Myocyte (in vitro differentiated cells): ENCODE measurements around the gene BRD3OS. TPM values are rescaled to one million over a fixed set of nuclear protein-coding genes. Genes with fewer than 3 reads are reported as not detected.
"Not testable (repeated sequence)": the region's sequence is repeated elsewhere in the genome, so short reads cannot be mapped to it uniquely, and the experiment has no call there.

ENCODE experiments used
- DNase-seq: peaks from one replicate; pipeline ENCODE4 v3.0.0-alpha.2; 2012; ENCODE audit warnings: low read depth
- total RNA-seq: library from RNA; depleted of rRNA; stranded (reverse); fragments of >200 nt; gene quantifications from 2 replicates; pipeline ENCODE4 v1.2.3, GENCODE V29; 2014

The BRD3OS gene
- total RNA-seq, 1 donor from 2014 or later: 13.4 TPM

DNA sequence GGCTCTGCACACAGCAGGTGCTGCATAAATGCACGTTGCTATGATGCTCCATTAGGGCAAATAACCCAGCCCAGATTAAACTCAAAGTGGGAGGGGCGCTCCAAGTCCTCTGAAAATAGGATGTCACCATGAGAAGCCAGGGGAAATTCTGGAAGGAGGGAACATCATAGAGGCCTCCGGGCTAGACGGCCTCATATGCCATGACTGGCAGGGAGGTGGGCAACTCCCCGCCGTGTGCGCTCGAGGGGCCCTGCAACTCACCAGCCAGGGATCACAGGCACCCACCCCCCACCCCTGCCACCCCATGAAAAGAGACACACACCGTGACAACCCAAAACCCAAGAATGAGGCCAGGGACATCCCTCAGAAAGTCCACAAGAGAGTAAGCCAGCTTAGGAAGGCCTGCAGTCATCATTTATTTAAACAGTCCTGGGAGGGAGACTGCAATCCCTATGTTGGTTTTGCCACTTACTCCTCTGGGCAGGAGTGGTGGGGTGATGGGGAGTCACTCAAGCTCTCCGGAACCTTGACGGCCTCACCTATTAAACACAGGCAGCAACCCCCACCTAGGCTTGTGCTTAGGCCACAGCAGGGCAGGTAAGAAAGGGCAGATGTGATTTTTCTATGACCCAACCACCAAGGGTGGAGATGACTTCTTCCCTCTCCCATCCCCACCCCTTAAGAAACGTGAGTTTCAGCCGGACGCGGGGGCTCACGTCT is 37.2 kb upstream of the BRD3OS start:
- DNase-seq: no peak

DNA sequence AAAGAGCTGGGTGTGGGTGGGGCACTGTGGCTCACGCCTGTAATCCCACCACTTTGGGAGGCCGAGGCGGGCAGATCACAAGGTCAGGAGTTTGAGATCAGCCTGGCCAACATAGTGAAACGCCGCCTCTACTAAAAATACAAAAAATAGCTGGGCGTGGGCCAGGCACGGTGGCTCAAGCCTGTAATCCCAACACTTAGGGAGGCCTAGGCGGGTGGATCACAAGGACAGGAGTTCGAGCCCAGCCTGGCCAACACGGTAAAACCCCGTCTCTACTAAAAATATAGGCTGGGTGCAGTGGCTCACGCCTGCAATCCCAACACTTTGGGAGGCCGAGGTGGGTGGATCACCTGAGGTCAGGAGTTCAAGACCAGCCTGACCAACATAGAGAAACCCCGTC is 36.5 kb upstream of the BRD3OS start:
- DNase-seq: not testable (repeated sequence)

DNA sequence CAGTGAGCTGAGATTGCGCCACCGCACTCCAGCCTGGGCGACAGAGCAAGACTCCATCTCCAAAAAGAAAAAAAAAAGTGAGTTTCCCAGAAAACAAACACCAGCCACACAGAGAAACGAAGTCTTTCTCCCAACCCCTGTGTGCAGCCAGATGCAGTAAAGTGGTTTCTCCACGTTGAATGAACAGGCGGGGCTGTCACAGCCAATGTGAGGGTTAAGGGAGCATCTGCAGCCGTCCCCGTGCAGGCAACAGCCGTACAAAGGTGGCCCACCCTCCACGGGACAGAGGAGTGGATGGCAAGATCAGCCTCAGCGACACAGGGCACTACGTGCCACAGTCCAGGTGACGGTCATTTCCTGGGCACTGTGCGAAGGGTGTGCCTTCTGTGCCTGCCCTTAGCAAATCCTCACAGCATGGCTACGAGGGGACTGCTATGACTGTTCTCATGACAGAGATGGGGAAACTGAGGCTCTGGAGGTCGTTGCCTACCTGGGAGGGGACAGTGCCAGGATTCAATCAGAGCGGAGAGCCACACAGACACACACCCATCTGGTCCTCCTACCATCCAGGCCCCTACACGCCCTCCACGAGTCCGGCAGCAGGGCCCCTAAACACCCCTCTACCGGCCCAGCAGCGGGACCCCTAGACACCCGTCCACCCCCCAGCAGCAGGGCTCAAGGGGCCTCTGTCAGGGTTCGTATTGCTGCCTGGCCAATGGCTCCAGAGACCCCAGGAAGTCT is 35.5 kb upstream of the BRD3OS start:
- DNase-seq: no peak

DNA sequence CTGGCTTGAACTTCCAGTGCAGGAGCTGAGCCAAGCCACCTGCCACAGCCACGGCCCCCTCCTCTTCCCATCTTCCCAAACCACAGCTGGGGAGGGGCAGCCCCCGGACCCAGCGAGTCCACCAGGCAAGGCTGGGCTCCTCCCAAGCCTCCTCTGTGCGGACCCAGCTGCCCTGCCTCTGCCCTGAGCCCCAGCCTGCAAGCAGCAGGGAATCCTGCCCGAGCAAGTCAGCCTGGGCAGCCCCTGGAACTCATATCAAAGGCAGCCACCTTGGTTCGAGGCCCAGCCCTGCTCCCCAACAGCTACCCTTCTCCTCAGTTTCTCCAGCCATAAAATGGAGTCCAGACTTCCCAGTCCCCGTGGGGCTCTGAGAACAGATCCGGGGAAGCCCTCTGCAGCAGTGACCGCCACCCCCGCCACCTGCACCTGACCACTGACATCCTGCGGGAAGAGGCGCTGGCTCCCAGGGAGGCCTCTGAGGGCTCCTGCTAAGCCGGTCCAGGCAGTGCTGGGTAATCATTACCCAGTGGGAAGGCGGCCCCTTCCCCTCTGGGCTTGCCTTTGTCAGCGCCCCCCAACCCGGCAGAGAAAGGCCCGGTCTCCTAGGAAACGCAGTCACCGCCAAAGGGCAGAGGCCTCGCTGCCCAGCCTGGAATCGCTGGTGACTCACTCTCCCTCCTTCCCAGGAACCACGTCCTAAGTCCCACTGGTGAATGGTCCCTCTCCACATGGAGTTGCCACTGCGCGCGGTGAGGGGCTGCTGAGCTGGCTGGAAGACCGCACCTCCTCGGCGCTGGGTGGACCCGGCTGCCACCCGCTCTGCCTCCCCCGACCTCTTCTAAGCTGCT is 34.7 kb upstream of the BRD3OS start:
- peak; percentile 76 for DNase-seq

DNA sequence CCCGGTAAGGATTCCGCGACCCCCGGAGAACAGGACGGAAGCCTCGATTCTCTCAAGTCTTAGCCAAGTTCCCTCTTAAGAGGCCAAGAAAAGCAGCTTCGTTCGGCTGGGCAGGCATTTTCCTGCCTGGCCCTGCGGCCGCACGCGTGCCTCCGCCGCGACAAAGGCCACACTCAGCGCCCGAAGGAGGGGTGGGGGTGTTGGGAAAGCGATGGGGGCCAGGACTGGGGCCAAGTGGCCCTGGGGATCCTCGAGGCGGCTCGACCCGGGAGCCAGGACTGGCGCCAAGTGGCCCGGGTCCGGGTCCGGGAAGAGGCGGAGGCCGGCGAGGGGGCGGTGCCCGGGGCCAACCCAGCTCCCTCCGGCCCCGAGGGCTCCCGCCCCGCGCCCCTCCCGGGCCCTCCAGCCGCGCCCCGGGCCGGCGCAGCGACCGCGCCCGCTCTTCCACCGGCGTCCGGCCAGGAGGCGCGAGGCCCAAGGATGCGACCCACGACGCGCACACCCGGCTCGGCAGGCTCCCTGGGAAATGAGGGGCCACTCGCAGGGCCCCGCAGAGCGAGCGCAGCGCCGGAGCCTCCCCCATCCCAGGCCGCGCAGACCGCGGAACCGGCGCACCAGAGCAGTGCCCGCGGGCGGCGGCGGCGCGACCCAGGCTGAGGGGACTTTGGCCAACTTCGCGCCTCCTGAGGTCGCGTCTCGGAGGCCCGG is 33.9 kb upstream of the BRD3OS start:
- DNase-seq: no peak

DNA sequence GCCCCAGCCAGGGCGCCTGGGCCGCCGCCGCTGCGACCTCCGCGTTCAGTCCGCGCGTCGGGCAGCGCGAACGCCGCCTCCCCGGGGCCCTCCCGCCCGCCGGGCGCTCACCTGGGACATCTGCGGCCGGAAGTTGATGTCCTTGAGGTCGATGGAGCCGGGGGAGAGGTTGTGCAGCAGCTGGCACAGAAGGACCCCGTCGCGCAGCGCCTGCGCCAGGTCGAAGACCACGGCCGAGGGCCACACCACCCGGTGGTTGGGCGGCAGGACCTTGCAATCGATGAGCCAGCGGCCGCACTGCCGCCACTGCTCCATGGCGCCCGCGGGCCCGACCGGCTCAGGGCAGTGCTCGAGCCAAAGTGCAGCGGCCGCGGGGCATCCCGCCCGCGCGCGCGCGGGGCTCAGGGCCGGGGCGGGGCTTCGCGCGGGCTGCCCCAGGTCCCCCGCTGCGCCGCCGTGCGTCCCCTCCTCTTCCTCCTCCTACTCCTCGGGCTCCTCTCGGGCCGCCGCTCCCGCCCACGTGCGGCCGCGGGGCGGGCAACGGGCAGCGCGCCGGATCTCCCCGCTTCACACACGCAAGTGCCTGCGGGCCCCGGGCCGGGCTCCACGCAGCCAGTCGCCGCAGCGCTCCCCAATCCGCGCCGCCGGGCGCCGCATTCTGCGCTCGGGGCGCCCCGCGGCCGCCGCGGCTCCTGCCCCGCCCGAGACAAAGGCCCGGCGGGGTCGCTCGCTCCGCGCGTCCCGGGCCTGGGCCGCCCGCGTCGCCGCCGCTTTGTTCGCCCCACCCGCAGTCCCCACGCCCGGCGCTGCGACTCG is 33.1 kb upstream of the BRD3OS start, which contains the start of gene VAV2:
Gene VAV2, minus strand, starts transcription at position 361 of the 816 bp plus-strand sequence. Its CDS starts 46 bp downstream, at position 315.
- DNase-seq: peak; percentile 52

DNA sequence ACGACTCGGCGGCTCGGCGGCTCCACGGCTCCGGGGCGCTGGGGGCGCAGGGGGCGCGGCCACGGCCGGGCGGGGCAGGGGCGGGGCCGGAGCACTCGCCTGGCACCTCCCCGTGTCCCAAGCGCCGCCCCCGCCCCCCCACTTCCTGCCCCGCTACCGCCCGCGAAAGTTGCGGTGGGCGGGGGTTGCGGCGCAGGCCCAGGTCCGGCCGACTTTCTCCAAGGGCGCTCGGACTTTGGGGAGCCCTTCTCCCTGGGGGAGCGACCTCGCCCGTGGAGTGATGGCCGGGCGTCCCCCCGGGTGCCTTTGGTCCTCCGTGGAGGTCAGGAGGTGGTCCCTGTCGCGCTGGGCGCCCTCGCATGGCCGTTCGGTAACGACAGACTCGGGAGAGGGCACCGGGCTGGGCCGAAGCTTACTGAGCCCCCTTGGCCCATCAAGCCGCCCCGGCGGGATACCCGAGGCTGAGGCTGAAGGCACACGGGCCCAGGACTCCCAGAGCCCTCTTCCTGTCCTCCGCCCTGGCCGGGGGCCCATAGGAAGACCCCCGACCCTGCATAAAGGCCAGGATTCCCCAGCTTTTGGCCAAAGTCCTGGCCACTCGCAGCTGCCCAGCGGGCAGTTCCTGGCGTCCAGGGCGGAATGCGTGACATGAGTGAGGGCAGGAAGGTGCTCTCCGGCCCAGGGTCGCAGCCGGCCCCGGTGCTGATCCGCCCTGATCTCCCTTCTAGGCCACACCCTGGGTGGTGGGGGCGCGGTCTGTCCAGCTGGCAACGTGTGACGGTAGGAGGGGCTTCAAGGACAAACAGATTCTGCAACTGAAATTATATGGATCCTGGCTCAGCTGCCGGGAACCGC is 32.3 kb upstream of the BRD3OS start:
- DNase-seq: peak; percentile 90

DNA sequence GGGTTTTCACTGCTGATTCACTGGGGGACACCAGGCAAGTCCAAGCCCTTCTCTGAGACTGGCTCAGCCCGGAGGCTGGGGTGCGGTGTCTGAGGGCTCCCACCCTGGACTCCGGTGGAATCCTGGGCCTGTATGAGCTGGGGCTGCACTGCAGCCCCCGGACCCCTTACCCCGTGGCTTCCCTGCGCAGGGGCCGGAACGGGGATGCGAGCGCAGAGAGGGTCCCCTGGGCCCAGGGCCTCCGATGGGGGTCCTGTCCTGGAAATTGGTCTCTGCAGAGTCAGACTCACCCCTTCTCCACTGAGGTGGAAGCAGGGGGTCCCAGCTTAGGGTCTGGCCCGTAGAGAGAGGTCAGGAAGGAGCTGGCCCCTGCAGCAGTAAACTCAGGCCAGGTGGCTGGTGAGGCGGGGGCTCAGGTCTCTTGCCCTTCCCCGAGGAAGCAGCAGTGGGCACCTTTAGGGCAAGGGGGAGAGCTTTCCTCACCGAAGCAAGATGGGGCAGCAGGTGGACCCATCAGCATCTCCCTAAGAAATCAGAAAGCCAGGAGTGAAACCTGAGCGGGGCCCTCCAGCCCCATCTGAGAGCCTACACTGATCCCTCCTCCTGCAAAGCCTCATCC is 31.5 kb upstream of the BRD3OS start:
- no peak for DNase-seq

DNA sequence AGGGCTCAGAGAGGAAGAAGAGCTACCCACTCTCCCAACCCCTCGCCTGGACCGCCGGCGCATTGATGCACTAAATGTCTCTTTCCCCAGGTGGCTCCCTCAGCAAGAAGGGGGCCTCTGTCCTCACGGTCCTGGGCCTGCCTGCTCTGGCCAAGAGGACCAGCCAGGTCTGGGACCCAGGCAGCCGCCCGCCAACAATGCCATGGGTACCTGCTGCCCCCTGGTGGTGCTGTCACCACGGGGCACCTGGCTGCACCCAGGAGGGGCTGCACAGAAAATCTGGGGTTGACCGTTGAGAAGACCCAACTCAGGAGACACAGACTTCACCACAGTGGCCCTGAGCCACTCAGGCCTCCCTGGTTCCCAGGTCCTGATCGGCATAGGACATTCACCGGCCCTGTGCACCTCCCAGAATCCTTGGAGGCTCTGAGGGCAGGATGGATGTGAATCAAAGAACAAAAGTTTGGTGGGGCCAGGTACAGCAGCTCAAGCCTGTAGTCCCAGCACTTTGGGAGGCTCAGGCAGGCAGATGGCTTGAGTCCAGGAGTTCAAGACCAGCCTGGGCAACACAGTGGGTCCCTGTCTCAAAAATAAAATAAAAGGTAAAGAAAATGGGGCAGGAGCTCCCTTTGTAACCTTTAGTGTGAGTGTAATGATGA is 30.8 kb upstream of the BRD3OS start:
- DNase-seq: peak; percentile 72

DNA sequence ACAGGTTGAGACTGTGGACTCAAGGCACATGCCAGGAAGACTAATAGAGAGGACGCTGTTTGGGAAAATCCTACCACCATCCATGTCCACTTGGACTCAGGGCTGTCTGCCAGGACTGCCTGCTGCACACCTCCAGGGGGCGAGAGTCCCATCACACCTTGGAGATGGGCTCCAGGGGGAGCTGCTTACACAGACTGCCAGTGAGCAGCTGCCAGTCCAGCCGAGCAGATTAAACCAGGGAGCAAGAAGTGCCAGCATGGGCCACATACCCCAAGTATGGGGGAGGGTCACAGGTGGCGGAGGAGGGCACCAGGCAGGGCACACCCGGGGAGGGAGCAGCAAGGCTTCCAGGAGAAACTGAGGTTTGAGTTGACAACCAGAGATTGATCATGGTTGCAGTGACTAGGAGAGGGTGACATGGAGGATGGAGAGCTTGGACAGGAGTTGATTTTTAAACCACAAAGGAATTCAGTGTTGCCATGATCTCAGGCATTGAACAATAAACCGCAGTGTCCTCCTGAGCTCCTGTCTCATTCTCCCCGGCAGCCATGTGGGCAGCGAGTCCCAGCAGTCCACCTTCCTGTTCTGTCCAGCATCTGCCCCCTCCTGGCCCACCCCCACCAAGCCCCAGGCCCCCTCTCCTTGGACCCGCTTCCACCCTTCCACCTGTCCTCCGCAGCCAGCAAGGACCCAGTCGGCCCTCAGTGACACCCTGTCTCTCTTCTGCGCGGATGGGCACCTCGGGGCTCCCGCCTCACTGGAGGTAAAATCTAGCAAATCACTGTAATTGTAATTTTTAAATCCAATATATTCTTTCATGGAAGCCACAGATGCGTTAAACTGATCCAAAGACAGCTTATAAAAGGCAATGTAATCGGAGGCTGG is 30.0 kb upstream of the BRD3OS start:
- peak; percentile 71 for DNase-seq

DNA sequence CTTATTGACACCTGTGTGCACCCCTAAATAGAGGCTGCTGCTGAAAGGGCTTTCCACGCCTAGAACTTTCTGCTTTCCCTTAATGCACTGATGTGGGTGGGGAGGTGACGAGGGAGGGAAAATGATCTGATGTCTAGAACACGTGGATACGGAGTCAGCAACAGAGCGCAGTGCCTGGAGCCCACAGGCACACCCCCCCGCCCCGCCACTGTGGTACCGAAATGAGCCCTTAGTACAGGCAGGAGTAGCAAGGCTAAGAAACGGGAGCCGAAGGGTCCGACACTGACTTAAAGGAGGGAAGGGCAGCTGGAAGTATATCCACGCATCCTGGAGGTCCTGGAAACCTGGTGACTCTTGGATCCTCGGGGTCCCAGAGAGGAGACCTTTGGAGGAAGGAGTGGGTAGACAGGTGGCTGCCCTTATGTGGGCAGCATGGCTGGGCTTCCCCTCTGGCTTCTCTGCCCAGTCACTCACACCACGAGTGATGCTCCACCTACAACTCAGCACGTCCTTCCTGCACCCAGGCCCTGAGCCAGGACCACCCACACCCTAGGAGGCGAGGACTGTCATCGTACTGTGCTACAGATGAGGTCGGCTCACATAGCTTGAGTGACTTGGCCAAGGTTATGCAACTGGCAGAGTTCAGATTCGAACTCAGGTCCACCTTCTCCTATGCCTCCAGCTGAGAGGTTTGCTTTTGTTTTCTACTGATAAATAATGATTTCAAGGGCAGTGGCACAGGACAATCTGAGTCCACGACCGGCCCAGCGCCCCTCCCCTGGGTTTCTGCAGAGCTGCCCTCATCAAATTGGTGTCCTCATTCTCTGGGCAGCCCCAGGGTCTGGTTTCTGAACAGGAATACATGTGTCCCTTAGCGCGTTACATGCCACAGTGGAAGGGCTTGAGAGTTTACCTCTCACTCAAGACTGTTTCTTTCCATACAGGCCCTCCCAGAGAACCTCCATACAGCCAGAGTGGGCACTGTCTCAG is 28.5 kb upstream of the BRD3OS start:
- DNase-seq: peak; percentile 28

DNA sequence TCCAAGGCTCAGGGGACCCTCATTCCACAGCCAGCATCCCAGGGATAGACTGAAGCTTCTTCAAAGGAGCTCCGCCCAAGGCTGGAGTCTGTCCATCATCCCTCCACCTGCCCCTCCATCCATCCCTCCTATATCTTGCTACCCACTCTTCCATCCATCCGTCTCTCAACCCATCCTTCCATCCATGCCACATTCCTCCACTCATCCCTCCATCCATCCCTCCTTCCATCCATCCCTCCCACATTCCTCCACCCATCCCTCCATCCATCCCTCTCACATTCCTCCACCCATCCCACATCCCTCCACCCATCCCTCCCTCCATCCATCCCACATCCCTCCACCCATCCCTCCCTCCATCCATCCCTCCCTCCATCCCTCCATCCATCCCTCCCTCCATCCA is 27.7 kb upstream of the BRD3OS start:
- no peak for DNase-seq

DNA sequence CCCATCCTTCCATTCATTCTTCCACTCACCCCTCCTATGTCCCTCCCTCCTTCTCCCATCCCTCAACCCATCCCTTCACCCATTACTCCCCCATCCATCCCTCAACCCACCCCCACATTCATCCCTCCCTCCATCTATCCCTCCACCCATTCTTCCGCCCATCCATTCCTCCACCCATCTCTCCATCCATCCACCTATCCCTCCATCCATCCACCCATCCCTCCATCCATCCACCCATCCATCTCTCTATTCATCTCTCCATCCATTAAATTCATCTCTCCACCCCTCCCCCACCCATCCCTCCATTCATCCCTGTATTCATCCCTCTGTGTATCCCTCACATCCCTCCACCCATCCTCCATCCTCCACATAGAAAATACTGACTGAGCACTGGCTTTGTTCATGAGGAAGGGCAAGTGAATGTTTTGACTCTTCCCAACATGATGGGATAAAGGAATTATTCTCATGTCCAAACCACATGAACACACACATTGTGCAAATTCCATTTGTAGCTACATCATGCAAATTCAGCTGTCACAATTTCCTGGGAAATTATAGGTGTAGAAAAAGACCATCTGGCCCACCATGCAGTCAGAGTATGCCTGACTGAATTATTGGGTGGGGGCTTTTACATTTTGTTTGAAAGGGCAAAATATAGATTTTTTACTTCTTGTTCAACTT is 26.2 kb upstream of the BRD3OS start:
- peak; percentile 74 for DNase-seq

DNA sequence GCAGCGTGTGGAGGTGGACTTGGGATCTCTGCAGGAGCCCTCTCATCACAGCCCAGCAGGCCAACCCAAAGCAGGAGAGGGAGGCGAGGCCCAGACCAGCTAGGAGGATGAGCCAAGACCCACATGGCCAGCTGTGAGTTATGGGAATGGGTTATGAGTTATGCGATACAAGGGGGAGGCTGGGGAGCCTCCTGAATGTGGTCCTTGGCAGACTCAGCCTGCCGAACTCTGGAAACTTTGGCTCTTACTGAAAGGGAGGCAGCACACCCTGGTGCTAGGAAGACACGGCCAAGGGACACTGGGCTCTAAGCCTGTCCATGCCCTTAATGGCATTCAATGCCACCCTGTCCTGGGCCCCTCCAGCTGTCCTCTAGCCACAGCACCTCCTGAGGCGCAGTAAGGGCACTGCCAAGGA is 25.4 kb upstream of the BRD3OS start:
- DNase-seq: peak; percentile 88

DNA sequence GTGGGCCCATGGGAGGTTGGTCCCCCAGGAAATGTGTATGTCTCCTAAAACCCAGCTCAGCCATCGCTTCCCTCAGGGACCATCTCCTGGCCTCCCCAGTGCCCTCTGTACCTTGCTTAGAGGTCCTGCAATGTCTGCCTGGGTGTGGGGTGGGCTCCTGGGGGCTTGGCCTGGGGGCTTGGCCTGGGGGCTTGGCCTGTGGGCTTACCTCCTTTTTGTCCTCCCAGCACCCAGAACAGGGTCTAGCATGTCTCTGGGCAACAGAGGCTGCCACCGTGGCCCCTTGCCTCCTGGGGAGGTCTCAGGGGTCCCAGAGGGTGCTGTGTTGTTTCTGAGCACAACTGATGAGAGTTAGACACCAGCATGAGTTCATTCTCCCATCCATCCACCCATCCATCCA is 22.5 kb upstream of the BRD3OS start:
- no peak for DNase-seq
